DOHH2 (cell line): ENCODE data around the gene STX8.
A peak's percentile ranks its signal among the peaks of the same experiment; 100 is the strongest.

ENCODE experiments used
- H3F3A ChIP-seq: fragments of 200-600 bp; sonication (generic), shearing (Covaris generic); 2 replicates; pipeline ENCODE4 v1.6.0; 2016; ENCODE audit warnings: antibody characterized with exemption, mild to moderate bottlenecking; ENCODE audit not compliant: control insufficient read depth, insufficient read depth
- H3K27ac ChIP-seq: fragments of 200-600 bp; sonication (generic); 2 replicates; pipeline ENCODE4 v1.5.1; 2014; ENCODE audit warnings: low read depth, mild to moderate bottlenecking, low read length, moderate library complexity
- H3K27me3 ChIP-seq: fragments of 200-600 bp; sonication (generic); 2 replicates; pipeline ENCODE4 v1.6.1; 2014; ENCODE audit warnings: mild to moderate bottlenecking, low read length, mixed read lengths; ENCODE audit not compliant: control insufficient read depth
- H3K36me3 ChIP-seq: fragments of 200-600 bp; sonication (generic); 2 replicates; pipeline ENCODE4 v1.6.1; 2014; ENCODE audit warnings: mild to moderate bottlenecking, low read length, moderate library complexity, mixed read lengths; ENCODE audit not compliant: control insufficient read depth
- H3K4me1 ChIP-seq: fragments of 200-600 bp; sonication (generic); 2 replicates; pipeline ENCODE4 v1.6.1; 2014; ENCODE audit warnings: mild to moderate bottlenecking, low read length, mixed read lengths; ENCODE audit not compliant: control insufficient read depth
- H3K4me2 ChIP-seq: fragments of 200-600 bp; sonication (generic); 2 replicates; pipeline ENCODE4 v1.6.0; 2014; ENCODE audit warnings: mild to moderate bottlenecking, low read length, moderate library complexity
- H3K4me3 ChIP-seq: fragments of 200-600 bp; sonication (generic); 2 replicates; pipeline ENCODE4 v1.5.1; 2014; ENCODE audit warnings: mild to moderate bottlenecking, low read length, mixed read lengths
- H3K79me2 ChIP-seq: fragments of 200-600 bp; sonication (generic); 2 replicates; pipeline ENCODE4 v1.6.1; 2014; ENCODE audit warnings: mild to moderate bottlenecking, low read length, mixed read lengths; ENCODE audit not compliant: control insufficient read depth
- H3K9me2 ChIP-seq: fragments of 200-600 bp; sonication (generic); replicated peaks from 2 replicates; pipeline ENCODE4 v1.6.1; 2014; ENCODE audit warnings: mild to moderate bottlenecking, low read length, mixed read lengths; ENCODE audit not compliant: control insufficient read depth
- H3K9me3 ChIP-seq: fragments of 200-600 bp; sonication (generic); 2 replicates; pipeline ENCODE4 v1.6.1; 2014; ENCODE audit warnings: antibody characterized with exemption, low read length, mixed read lengths; ENCODE audit not compliant: control insufficient read depth, insufficient read depth
- H4K20me1 ChIP-seq: fragments of 200-600 bp; sonication (generic); 2 replicates; pipeline ENCODE4 v1.6.0; 2014; ENCODE audit warnings: low read depth, mild to moderate bottlenecking, antibody characterized with exemption, low read length, moderate library complexity; ENCODE audit not compliant: control insufficient read depth, insufficient read depth
- EZH2phosphoT487 ChIP-seq: fragments of 200-600 bp; sonication (generic); IDR thresholded peaks from 2 replicates; pipeline ENCODE4 v1.6.1; 2017; ENCODE audit warnings: borderline replicate concordance, mild to moderate bottlenecking, antibody characterized with exemption, low read length, moderate library complexity, mixed read lengths
- TF ChIP-seq, protein P1 (sequence below): fragments of 200-600 bp; sonication (generic); IDR thresholded peaks from one replicate; pipeline ENCODE4 v1.5.1; 2014; ENCODE audit warnings: antibody characterized with exemption, mild to moderate bottlenecking, low read depth, low read length; ENCODE audit not compliant: poor library complexity, severe bottlenecking

The STX8 gene

DNA sequence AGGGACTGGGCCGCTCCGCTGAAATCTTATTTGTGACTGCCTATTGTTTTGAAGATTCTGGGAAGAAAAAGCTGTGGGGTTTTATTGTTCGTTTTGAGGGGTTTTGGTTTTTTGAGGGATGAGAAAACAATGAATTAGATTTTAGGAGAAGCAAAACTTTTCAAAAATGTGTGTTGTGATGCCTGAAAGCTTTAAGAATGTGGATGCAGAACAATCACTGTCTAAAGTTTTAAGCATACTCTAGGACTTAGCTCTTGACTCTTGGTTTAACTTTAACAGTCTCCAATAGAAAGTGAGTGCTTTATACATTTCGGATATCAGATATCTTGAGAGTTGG is 1.7 kb upstream of the STX8 start:
- Histone ChIP-seq H3K36me3 (no peaks in the 10 kb centered on the region), H3K4me1 (peaks cover 16% of the 10 kb centered on the region), H3K4me3 (no peak overlapping the region), H3K4me2 (no peak overlapping the region), H3K27me3 (no peaks in the 10 kb centered on the region), H3K9me3 (no peaks in the 10 kb centered on the region), H4K20me1 (no peaks in the 10 kb centered on the region), H3K9me2 (no peaks in the 10 kb centered on the region), H3K27ac (no peak overlapping the region), H3K79me2 (peaks cover 14% of the 10 kb centered on the region), H3F3A (no peaks in the 10 kb centered on the region)
- TF ChIP-seq EZH2phosphoT487, result no peak
- TF ChIP-seq, protein P1, sequence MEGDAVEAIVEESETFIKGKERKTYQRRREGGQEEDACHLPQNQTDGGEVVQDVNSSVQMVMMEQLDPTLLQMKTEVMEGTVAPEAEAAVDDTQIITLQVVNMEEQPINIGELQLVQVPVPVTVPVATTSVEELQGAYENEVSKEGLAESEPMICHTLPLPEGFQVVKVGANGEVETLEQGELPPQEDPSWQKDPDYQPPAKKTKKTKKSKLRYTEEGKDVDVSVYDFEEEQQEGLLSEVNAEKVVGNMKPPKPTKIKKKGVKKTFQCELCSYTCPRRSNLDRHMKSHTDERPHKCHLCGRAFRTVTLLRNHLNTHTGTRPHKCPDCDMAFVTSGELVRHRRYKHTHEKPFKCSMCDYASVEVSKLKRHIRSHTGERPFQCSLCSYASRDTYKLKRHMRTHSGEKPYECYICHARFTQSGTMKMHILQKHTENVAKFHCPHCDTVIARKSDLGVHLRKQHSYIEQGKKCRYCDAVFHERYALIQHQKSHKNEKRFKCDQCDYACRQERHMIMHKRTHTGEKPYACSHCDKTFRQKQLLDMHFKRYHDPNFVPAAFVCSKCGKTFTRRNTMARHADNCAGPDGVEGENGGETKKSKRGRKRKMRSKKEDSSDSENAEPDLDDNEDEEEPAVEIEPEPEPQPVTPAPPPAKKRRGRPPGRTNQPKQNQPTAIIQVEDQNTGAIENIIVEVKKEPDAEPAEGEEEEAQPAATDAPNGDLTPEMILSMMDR, result no peak

DNA sequence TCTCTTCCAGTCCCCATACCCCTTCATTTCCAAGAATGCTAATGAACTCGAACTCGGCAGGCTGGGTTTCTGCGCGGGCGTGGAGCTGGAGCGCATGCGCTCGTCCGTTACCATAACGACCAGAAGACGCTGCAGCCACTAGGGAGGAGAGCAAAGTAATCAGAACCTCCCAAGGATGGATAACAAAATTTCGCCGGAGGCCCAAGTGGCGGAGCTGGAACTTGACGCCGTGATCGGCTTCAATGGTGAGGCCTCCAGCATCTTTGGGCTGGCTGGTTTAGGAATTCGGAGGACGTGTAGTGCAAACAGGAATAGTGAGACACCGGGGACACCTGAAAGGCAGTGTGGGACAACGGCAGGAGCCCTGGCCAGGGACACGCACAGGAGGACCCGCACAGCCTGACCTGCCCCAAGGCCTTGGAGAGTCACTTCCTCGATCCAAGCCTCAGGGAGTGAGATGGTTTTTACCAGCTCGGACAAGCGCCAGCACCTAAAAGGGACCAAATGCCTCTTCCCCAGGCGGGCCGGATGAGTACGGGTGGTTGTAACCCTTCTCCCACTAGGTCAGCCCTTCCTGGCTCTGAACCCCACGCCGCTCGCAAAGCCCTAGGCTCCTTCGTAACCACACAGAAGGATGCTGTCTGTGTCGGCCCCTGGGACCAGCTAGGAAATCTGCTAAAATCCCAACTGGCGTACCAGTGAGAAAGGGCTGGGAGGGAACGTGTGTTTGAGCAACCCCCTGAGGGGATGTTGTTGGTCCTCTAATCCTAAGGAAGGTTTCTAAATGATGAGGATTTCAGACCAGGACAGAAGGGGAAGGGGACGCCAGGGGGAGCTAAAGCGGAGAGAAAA is 1.1 kb upstream of the STX8 start, which contains the start of gene CFAP52:
TSS of gene CFAP52 (plus strand) at position 122 of the 852 bp plus-strand sequence. CDS start at position 176, 54 bp downstream.
- H3K36me3 ChIP-seq, result no peaks in the 10 kb centered on the region
- TF ChIP-seq, protein P1, result peak; percentile 60
- TF ChIP-seq EZH2phosphoT487, result no peak
- peaks cover 16% of the 10 kb centered on the region for H3K4me1 ChIP-seq
- no peaks in the 10 kb centered on the region for H3K27me3 ChIP-seq
- no peaks in the 10 kb centered on the region for H3F3A ChIP-seq
- H3K27ac ChIP-seq, result no peak within 1 kb of the TSS
- H3K79me2 ChIP-seq, result peaks cover 14% of the 10 kb centered on the region
- no peaks in the 10 kb centered on the region for H3K9me2 ChIP-seq
- H4K20me1 ChIP-seq, result no peaks in the 10 kb centered on the region
- H3K4me2 ChIP-seq, result peak within 1 kb of the TSS; percentile 84
- H3K4me3 ChIP-seq, result peak within 1 kb of the TSS; percentile 81
- H3K9me3 ChIP-seq, result no peaks in the 10 kb centered on the region

DNA sequence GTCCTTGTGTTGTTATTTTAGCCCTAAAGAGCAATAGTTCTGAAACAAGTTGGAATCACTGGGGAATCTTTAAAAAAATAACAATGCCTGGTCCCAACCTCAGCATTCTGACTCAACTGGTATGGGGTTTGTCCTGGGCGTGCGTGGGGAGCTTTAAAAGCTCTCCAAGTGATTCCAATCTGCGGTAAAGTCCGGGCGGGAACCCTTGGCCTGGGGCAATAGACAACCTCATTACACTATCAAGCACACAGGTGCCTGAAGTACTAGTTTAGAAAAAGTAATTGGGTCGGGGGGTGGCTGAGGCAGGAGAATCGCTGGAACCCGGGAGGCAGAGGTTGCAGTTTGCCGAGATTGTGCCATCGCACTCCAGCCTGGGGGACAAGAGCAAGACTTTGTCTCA is 4.4 kb downstream of the STX8 start:
- H3K4me3 ChIP-seq, result no peak overlapping the region
- H4K20me1 ChIP-seq, result no peaks in the 10 kb centered on the region
- no peaks in the 10 kb centered on the region for H3K9me2 ChIP-seq
- H3K27ac ChIP-seq, result no peak overlapping the region
- H3K9me3 ChIP-seq, result no peaks in the 10 kb centered on the region
- TF ChIP-seq, protein P1, result no peak
- TF ChIP-seq EZH2phosphoT487, result no peak
- H3K79me2 ChIP-seq, result peaks cover 20% of the 10 kb centered on the region
- H3K4me2 ChIP-seq, result no peak overlapping the region
- H3K36me3 ChIP-seq, result peaks cover 7% of the 10 kb centered on the region
- peaks cover 19% of the 10 kb centered on the region for H3K4me1 ChIP-seq
- H3F3A ChIP-seq, result 0 out of 2 replicates have a peak, but pooled peaks cover 3% of the 10 kb centered on the region
- H3K27me3 ChIP-seq, result no peaks in the 10 kb centered on the region
